Measurements from ENCODE around the gene BMPR1B.
"Not testable (repeated sequence)": the region's sequence is repeated elsewhere in the genome, so short reads cannot be mapped to it uniquely, and the experiment has no call there.

Gene BMPR1B

GRCh38 chr4:95038791-95039190, 281.0 kb downstream of the BMPR1B start:
- no peak for DNase-seq (ENCODE audit: low spot score)

GRCh38 chr4:95044324-95044837, 286.6 kb downstream of the BMPR1B start:
- DNase-seq (ENCODE audit: low spot score): no peak

- no peak for DNase-seq (ENCODE audit: low spot score)
These were observed 287.7 kb downstream of the BMPR1B start for GRCh38 chr4:95045429-95045828.

GRCh38 chr4:95048296-95048695, 290.5 kb downstream of the BMPR1B start:
- no peak for DNase-seq (ENCODE audit: low spot score)

GRCh38 chr4:95049551-95050233, 291.9 kb downstream of the BMPR1B start:
- DNase-seq (ENCODE audit: low spot score): no peak

- DNase-seq (ENCODE audit: low spot score): no peak
These were observed 293.4 kb downstream of the BMPR1B start for GRCh38 chr4:95050980-95051701.

GRCh38 chr4:95051702-95052020, 293.9 kb downstream of the BMPR1B start:
- no peak for DNase-seq (ENCODE audit: low spot score)

- DNase-seq (ENCODE audit: low spot score): no peak
These were observed 301.2 kb downstream of the BMPR1B start for GRCh38 chr4:95058991-95059390.

GRCh38 chr4:95059663-95060062, 301.9 kb downstream of the BMPR1B start:
- no peak for DNase-seq (ENCODE audit: low spot score)

GRCh38 chr4:95061220-95061619, 303.5 kb downstream of the BMPR1B start:
- DNase-seq (ENCODE audit: low spot score): no peak

GRCh38 chr4:95061801-95062200, 304.0 kb downstream of the BMPR1B start:
- DNase-seq (ENCODE audit: low spot score): not testable (repeated sequence)

- DNase-seq (ENCODE audit: low spot score): no peak
These were observed 308.3 kb downstream of the BMPR1B start for GRCh38 chr4:95066050-95066449.

GRCh38 chr4:95068401-95068800, 310.6 kb downstream of the BMPR1B start:
- DNase-seq (ENCODE audit: low spot score): no peak

- DNase-seq (ENCODE audit: low spot score): no peak
These were observed 311.2 kb downstream of the BMPR1B start for GRCh38 chr4:95068818-95069478.

GRCh38 chr4:95071851-95072250, 314.1 kb downstream of the BMPR1B start:
- DNase-seq (ENCODE audit: low spot score): no peak

- no peak for DNase-seq (ENCODE audit: low spot score)
These were observed 315.9 kb downstream of the BMPR1B start for GRCh38 chr4:95073646-95074045.

- peak; percentile 0 for DNase-seq (ENCODE audit: low spot score)
These were observed 320.1 kb downstream of the BMPR1B start for GRCh38 chr4:95077864-95078263.

- DNase-seq (ENCODE audit: low spot score): no peak
These were observed 323.2 kb downstream of the BMPR1B start for GRCh38 chr4:95080969-95081368.

GRCh38 chr4:95084584-95084983, 326.8 kb downstream of the BMPR1B start:
- no peak for DNase-seq (ENCODE audit: low spot score)

- DNase-seq (ENCODE audit: low spot score): no peak
These were observed 327.5 kb downstream of the BMPR1B start for GRCh38 chr4:95085124-95085833.

GRCh38 chr4:95086551-95086950, 328.8 kb downstream of the BMPR1B start:
- no peak for DNase-seq (ENCODE audit: low spot score)

GRCh38 chr4:95087657-95088455, 330.1 kb downstream of the BMPR1B start:
- DNase-seq (ENCODE audit: low spot score): no peak
